BLaER1 treated with 17β-estradiol and CSF1 and Interleukin-3, amounts not matched to agents 10 nM and 100 nM (cell line): Measurements from ENCODE around the gene AXIN2.

ENCODE experiments used
- H3K27ac ChIP-seq, 11 experiments: shearing (Covaris generic); formaldehyde crosslinking; 2 replicates each; pipeline ENCODE4 v1.8.1; 2022
- H3K27me3 ChIP-seq, 11 experiments: shearing (Covaris generic); formaldehyde crosslinking; 2 replicates each; pipeline ENCODE4 v1.8.1; 2022
- H3K36me3 ChIP-seq, 11 experiments: shearing (Covaris generic); formaldehyde crosslinking; 2 replicates each; pipeline ENCODE4 v1.8.1; 2022
- H3K4me1 ChIP-seq, 10 experiments: shearing (Covaris generic); formaldehyde crosslinking; 2 replicates each; pipeline ENCODE4 v1.8.1; 2022
- H3K4me2 ChIP-seq, 11 experiments: shearing (Covaris generic); formaldehyde crosslinking; 2 replicates each; pipeline ENCODE4 v1.8.1; 2022
- H3K4me3 ChIP-seq, 10 experiments: shearing (Covaris generic); formaldehyde crosslinking; 2 replicates each; pipeline ENCODE4 v1.8.1; 2022
- H3K9ac ChIP-seq, 11 experiments: shearing (Covaris generic); formaldehyde crosslinking; 2 replicates each; pipeline ENCODE4 v1.8.1; 2022
- H3K9me3 ChIP-seq, 11 experiments: shearing (Covaris generic); formaldehyde crosslinking; replicated peaks in 1 of 11; 2 replicates each; pipeline ENCODE4 v1.8.1; 2022
- H4K20me1 ChIP-seq, 11 experiments: shearing (Covaris generic); formaldehyde crosslinking; 2 replicates each; pipeline ENCODE4 v1.8.1; 2022
- Cebpa-rat ChIP-seq, 11 experiments: shearing (Covaris generic); IDR thresholded peaks; 2 replicates each; pipeline ENCODE4 v1.8.1; 2022

The AXIN2 gene

DNA sequence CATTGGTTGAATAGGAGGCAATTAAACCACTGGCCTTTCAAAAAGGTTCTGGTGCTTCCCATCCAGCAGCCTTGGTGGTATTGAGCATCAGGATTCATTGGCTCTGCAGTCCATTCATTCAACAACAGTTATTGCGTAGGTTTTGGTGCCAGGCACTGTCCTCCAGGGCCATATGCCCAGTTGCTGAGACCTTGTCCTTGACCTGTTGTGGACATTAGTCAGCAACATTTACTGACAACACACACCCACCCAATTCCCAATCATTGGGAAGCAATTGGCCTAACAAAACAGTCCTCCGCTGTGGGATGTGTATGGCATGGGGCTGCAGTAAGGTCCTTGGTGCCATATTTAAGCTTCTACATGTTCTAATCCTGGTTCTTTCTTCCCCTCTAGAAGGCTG lies 82.2 kb downstream of the AXIN2 start:
- Histone ChIP-seq H3K9me3 (peaks cover 0 to 17% (median 0%) of the 10 kb centered on the region in 11 experiments; a peak in 2 of 22 replicates), H3K36me3 (no peaks in the 10 kb centered on the region), H3K4me1 (no peaks in the 10 kb centered on the region)

More for the DNA sequence above, 82.2 kb downstream of the AXIN2 start:
- TF ChIP-seq Cebpa-rat (IDR thresholded peaks at IDR 0.05) = no peak
- Histone ChIP-seq H3K9ac (no peak overlapping the region), H3K27me3 (no peaks in the 10 kb centered on the region), H4K20me1 (no peaks in the 10 kb centered on the region), H3K27ac (no peak overlapping the region), H3K4me2 (no peak overlapping the region), H3K4me3 (no peak overlapping the region)
